A673 (cell line): Measurements from ENCODE around the gene NECAB2.

Experiments used
- EZH2 ChIP-seq: fragments of 200-600 bp; sonication (generic); IDR thresholded peaks from 2 replicates; pipeline ENCODE4 v1.6.1; 2017; ENCODE audit warnings: borderline replicate concordance, low read depth, mild to moderate bottlenecking, mixed read lengths, antibody characterized with exemption, low read length; ENCODE audit not compliant: poor library complexity, severe bottlenecking
- TF ChIP-seq, protein P1 (sequence below): fragments of 300-800, 200-600 bp; sonication (generic); conservative IDR thresholded peaks from 2 replicates; pipeline ENCODE4 v1.5.1; 2017; ENCODE audit warnings: low read depth, mild to moderate bottlenecking, antibody characterized with exemption, low read length, moderate library complexity, mixed read lengths

DNA sequence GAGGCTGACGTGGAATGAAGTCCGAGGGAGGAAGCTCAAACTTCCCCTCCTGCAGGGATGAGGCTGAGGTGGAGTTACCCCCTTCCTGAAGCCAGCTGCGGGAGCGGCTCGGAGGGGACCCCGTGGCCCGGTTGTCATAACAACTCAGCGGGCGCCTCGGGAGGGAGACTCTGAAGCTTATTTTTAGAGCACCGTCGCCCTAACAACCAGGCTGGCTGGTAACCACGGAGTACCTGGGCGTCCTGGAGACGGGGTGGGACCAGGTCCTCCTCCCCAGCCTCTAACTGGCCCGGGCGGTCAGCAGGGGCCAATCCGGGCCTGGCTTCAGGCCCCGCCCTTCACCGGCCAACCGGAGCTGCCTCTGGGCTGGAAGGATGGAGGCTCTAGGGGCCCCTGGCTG, 27.7 kb downstream of the NECAB2 start:
- no peak for TF ChIP-seq EZH2
- TF ChIP-seq, protein P1, sequence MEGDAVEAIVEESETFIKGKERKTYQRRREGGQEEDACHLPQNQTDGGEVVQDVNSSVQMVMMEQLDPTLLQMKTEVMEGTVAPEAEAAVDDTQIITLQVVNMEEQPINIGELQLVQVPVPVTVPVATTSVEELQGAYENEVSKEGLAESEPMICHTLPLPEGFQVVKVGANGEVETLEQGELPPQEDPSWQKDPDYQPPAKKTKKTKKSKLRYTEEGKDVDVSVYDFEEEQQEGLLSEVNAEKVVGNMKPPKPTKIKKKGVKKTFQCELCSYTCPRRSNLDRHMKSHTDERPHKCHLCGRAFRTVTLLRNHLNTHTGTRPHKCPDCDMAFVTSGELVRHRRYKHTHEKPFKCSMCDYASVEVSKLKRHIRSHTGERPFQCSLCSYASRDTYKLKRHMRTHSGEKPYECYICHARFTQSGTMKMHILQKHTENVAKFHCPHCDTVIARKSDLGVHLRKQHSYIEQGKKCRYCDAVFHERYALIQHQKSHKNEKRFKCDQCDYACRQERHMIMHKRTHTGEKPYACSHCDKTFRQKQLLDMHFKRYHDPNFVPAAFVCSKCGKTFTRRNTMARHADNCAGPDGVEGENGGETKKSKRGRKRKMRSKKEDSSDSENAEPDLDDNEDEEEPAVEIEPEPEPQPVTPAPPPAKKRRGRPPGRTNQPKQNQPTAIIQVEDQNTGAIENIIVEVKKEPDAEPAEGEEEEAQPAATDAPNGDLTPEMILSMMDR = no peak
